H9 (cell line): ENCODE data around the gene HDAC3. TPM values are rescaled to one million over a fixed set of nuclear protein-coding genes. Genes with fewer than 3 reads are reported as not detected.

Experiments
- DNase-seq: peaks from one replicate; pipeline ENCODE4 v3.0.0-alpha.2; 2017
- H2AFZ ChIP-seq: one replicate; pipeline ENCODE4 v1.6.1; 2013; ENCODE audit warnings: mild to moderate bottlenecking, low read length, control low read depth, moderate library complexity
- H2AK5ac ChIP-seq: 2 replicates; pipeline ENCODE4 v1.6.1; 2013; ENCODE audit warnings: low read length, control low read depth, mixed read lengths; ENCODE audit not compliant: insufficient read length
- H2BK120ac ChIP-seq: one replicate; pipeline ENCODE4 v1.6.1; 2013; ENCODE audit warnings: low read depth, mild to moderate bottlenecking, low read length, control low read depth, inconsistent platforms; ENCODE audit not compliant: poor library complexity, severe bottlenecking
- H2BK12ac ChIP-seq: 2 replicates; pipeline ENCODE4 v1.6.1; 2013; ENCODE audit warnings: low read length, control low read depth, mixed read lengths, low read depth; ENCODE audit not compliant: insufficient read length
- H2BK15ac ChIP-seq: 2 replicates; pipeline ENCODE4 v1.6.1; 2013; ENCODE audit warnings: low read depth, low read length, control low read depth
- H2BK20ac ChIP-seq: one replicate; pipeline ENCODE4 v1.6.1; 2013; ENCODE audit warnings: low read depth, mild to moderate bottlenecking, low read length, control low read depth, inconsistent platforms; ENCODE audit not compliant: poor library complexity, severe bottlenecking
- H2BK5ac ChIP-seq: 2 replicates; pipeline ENCODE4 v1.6.1; 2013; ENCODE audit warnings: low read length, control low read depth, mixed read lengths; ENCODE audit not compliant: insufficient read length
- H3K14ac ChIP-seq: 2 replicates; pipeline ENCODE4 v1.6.1; 2013; ENCODE audit warnings: low read length, control low read depth; ENCODE audit not compliant: insufficient read depth
- H3K18ac ChIP-seq: 2 replicates; pipeline ENCODE4 v1.6.1; 2013; ENCODE audit warnings: low read depth, mild to moderate bottlenecking, mixed read lengths, low read length, control low read depth; ENCODE audit not compliant: insufficient read length
- H3K23ac ChIP-seq: 2 replicates; pipeline ENCODE4 v1.6.1; 2013; ENCODE audit warnings: low read length, control low read depth, mixed read lengths, low read depth; ENCODE audit not compliant: insufficient read length
- H3K23me2 ChIP-seq: 2 replicates; pipeline ENCODE4 v1.6.1; 2013; ENCODE audit warnings: low read depth, mild to moderate bottlenecking, mixed read lengths, low read length, control low read depth; ENCODE audit not compliant: insufficient read length, poor library complexity, severe bottlenecking
- H3K27ac ChIP-seq: 2 replicates; pipeline ENCODE4 v1.5.1; 2013; ENCODE audit warnings: low read length, control low read depth, mixed read lengths, low read depth; ENCODE audit not compliant: insufficient read length
- H3K27me3 ChIP-seq: 2 replicates; pipeline ENCODE4 v1.6.1; 2013; ENCODE audit warnings: low read length, control low read depth, inconsistent platforms; ENCODE audit not compliant: insufficient read depth
- H3K4ac ChIP-seq: 2 replicates; pipeline ENCODE4 v1.6.1; 2013; ENCODE audit warnings: low read depth, mild to moderate bottlenecking, control low read depth, inconsistent platforms, low read length, moderate library complexity
- H3K4me1 ChIP-seq: 2 replicates; pipeline ENCODE4 v1.6.1; 2013; ENCODE audit warnings: low read length, control low read depth, inconsistent platforms; ENCODE audit not compliant: insufficient read depth
- H3K4me2 ChIP-seq: 2 replicates; pipeline ENCODE4 v1.6.1; 2013; ENCODE audit warnings: low read length, control low read depth, mixed read lengths; ENCODE audit not compliant: insufficient read length, insufficient read depth
- H3K56ac ChIP-seq: 2 replicates; pipeline ENCODE4 v1.6.1; 2013; ENCODE audit warnings: low read depth, mild to moderate bottlenecking, mixed read lengths, low read length, control low read depth; ENCODE audit not compliant: insufficient read length
- H3K79me1 ChIP-seq: 2 replicates; pipeline ENCODE4 v1.6.1; 2013; ENCODE audit warnings: low read depth, mild to moderate bottlenecking, moderate library complexity, low read length, control low read depth, inconsistent platforms; ENCODE audit not compliant: insufficient read depth, poor library complexity, severe bottlenecking
- H3K79me2 ChIP-seq: 2 replicates; pipeline ENCODE4 v1.6.1; 2013; ENCODE audit warnings: low read length, control low read depth, inconsistent platforms; ENCODE audit not compliant: insufficient read depth
- H3K9ac ChIP-seq: 2 replicates; pipeline ENCODE4 v1.6.1; 2013; ENCODE audit warnings: low read length, control low read depth, mixed read lengths; ENCODE audit not compliant: insufficient read length; ENCODE audit errors: extremely low read depth
- H3K9me3 ChIP-seq: one replicate; pipeline ENCODE4 v1.6.1; 2013; ENCODE audit warnings: low read depth, low read length, inconsistent platforms; ENCODE audit not compliant: control insufficient read depth
- H3T11ph ChIP-seq: one replicate; pipeline ENCODE4 v1.6.1; 2013; ENCODE audit warnings: mild to moderate bottlenecking, low read length, control low read depth, inconsistent platforms
- H4K20me1 ChIP-seq: one replicate; pipeline ENCODE4 v1.6.1; 2013; ENCODE audit not compliant: control insufficient read depth, insufficient read length, insufficient read depth
- H4K5ac ChIP-seq: 2 replicates; pipeline ENCODE4 v1.6.1; 2013; ENCODE audit warnings: low read depth, mild to moderate bottlenecking, mixed read lengths, low read length, control low read depth; ENCODE audit not compliant: insufficient read length
- H4K8ac ChIP-seq: replicated peaks from 2 replicates; pipeline ENCODE4 v1.6.1; 2013; ENCODE audit warnings: low read length, control low read depth, mixed read lengths, low read depth; ENCODE audit not compliant: insufficient read length
- H4K91ac ChIP-seq: 2 replicates; pipeline ENCODE4 v1.6.1; 2013; ENCODE audit warnings: low read depth, mild to moderate bottlenecking, moderate library complexity, mixed read lengths, low read length, control low read depth; ENCODE audit not compliant: insufficient read length
- H3K27ac Mint-ChIP-seq, 3 experiments: 2 replicates in 2 of 3; 3 replicates in 1 of 3; pipeline ENCODE4 v1.8.0; 2020 to 2021; ENCODE audit warnings: mixed read lengths in 3 of 3, mild to moderate bottlenecking in 1 of 3, moderate library complexity in 1 of 3
- H3K27me3 Mint-ChIP-seq: 2 replicates; pipeline ENCODE4 v1.8.0; 2021; ENCODE audit warnings: low read depth, mild to moderate bottlenecking, moderate library complexity, mixed read lengths
- H3K36me3 Mint-ChIP-seq, 3 experiments: 2 replicates in 2 of 3; 3 replicates in 1 of 3; pipeline ENCODE4 v1.8.0; 2020 to 2021; ENCODE audit warnings: low read depth in 3 of 3, mixed read lengths in 3 of 3; ENCODE audit not compliant: insufficient read depth in 1 of 3
- H3K4me1 Mint-ChIP-seq, 2 experiments: 2 replicates each; pipeline ENCODE4 v1.8.0; 2020; ENCODE audit warnings: mixed read lengths in 2 of 2
- H3K4me3 Mint-ChIP-seq, 2 experiments: 2 replicates in 1 of 2; 3 replicates in 1 of 2; pipeline ENCODE4 v1.8.0; 2020 to 2021; ENCODE audit warnings: mild to moderate bottlenecking in 2 of 2, mixed read lengths in 2 of 2, moderate library complexity in 1 of 2
- H3K9me3 Mint-ChIP-seq, 2 experiments: 2 replicates in 1 of 2; 3 replicates in 1 of 2; pipeline ENCODE4 v1.8.0; 2020; ENCODE audit warnings: mild to moderate bottlenecking in 2 of 2, mixed read lengths in 2 of 2, moderate library complexity in 1 of 2
- WGBS: extraction: QIAGEN DNeasy Blood & Tissue Kit; methylation state at CpG from one replicate; pipeline ENCODE4 v1.1.7; 2013; ENCODE audit warnings: missing lambda C conversion rate, low lambda C conversion rate, mixed read lengths; ENCODE audit not compliant: insufficient read length; ENCODE audit errors: extremely low coverage; 5-methylcytosine and 5-hydroxymethylcytosine counted together
- total RNA-seq: library from RNA; stranded (reverse); gene quantifications from 2 replicates; pipeline ENCODE4 v1.2.1, GENCODE V29; 2021
- TF ChIP-seq, protein P1 (sequence below): fragments of 200-600 bp; sonication (generic); conservative IDR thresholded peaks from 3 replicates; pipeline ENCODE4 v1.8.0; 2021; ENCODE audit warnings: antibody characterized with exemption, mild to moderate bottlenecking

Gene HDAC3
- total RNA-seq, 1 experiment from 2014 or later: 98.3 TPM

DNA sequence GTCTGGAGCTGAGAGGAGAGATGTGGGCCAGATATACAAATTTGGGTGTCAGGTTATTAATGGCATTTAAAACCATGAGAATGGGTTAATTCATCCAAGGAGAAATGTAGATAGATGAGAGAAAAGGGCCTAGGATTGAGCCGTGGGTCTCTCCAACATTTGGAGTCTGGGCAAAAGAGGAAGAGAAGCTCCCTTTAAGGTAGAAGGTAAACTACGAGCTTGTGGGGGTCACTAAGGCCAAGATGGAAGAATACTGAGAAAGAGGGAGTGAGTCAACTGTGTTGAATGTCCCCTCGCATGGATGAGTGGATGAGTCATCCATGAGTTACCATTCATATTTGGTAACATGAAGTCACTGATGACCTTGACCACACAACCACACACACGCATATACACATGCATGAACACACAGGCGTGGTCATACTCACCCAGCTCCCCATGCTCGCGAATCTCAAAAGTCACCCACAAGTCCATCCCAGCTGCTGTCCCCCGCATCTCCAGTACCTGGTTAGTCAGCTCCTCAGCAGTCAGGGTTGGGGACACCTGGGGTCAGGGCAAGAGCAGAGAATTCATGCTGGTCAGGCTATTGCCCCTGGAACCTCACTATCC is 21.4 kb upstream of the HDAC3 start:
- no peak overlapping the region for H3K4me2 ChIP-seq
- no peak overlapping the region for H2AFZ ChIP-seq
- no peaks in the 10 kb centered on the region for H3K4me1 ChIP-seq
- H2BK12ac ChIP-seq: no peak overlapping the region
- TF ChIP-seq, protein P1, sequence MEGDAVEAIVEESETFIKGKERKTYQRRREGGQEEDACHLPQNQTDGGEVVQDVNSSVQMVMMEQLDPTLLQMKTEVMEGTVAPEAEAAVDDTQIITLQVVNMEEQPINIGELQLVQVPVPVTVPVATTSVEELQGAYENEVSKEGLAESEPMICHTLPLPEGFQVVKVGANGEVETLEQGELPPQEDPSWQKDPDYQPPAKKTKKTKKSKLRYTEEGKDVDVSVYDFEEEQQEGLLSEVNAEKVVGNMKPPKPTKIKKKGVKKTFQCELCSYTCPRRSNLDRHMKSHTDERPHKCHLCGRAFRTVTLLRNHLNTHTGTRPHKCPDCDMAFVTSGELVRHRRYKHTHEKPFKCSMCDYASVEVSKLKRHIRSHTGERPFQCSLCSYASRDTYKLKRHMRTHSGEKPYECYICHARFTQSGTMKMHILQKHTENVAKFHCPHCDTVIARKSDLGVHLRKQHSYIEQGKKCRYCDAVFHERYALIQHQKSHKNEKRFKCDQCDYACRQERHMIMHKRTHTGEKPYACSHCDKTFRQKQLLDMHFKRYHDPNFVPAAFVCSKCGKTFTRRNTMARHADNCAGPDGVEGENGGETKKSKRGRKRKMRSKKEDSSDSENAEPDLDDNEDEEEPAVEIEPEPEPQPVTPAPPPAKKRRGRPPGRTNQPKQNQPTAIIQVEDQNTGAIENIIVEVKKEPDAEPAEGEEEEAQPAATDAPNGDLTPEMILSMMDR: no peak
- H3T11ph ChIP-seq: no peak overlapping the region
- no peak overlapping the region for H3K23ac ChIP-seq
- no peak overlapping the region for H3K56ac ChIP-seq
- no peak overlapping the region for H3K14ac ChIP-seq
- H3K27me3 Mint-ChIP-seq: no peaks in the 10 kb centered on the region
- no peak overlapping the region for H3K4ac ChIP-seq
- H4K8ac ChIP-seq: no peak overlapping the region
- no peaks in the 10 kb centered on the region for H3K79me1 ChIP-seq
- H3K23me2 ChIP-seq: no peaks in the 10 kb centered on the region
- WGBS: no CpG with 5 or more reads among the region's 8 CpGs
- H3K18ac ChIP-seq: no peak overlapping the region
- no peak overlapping the region for H2BK120ac ChIP-seq
- H3K36me3 Mint-ChIP-seq: peaks cover 38 to 72% (median 48%) of the 10 kb centered on the region in 3 experiments
- DNase-seq: no peak
- no peak overlapping the region for H3K27ac ChIP-seq
- H3K9me3 ChIP-seq: no peaks in the 10 kb centered on the region
- H4K91ac ChIP-seq: no peak overlapping the region
- no peak overlapping the region for H2AK5ac ChIP-seq
- no peak overlapping the region for H2BK15ac ChIP-seq
- H4K20me1 ChIP-seq: no peaks in the 10 kb centered on the region
- H2BK20ac ChIP-seq: no peak overlapping the region
- no peaks in the 10 kb centered on the region for H3K4me1 Mint-ChIP-seq
- peak overlapping the region in 1 of 3 experiments; percentile 14; a peak in 1 of 7 replicates for H3K27ac Mint-ChIP-seq
- no peak overlapping the region for H2BK5ac ChIP-seq
- no peak overlapping the region for H3K4me3 Mint-ChIP-seq
- no peaks in the 10 kb centered on the region for H3K79me2 ChIP-seq
- H3K9ac ChIP-seq: no peak overlapping the region
- H3K9me3 Mint-ChIP-seq: no peaks in the 10 kb centered on the region; a peak in 1 of 5 replicates
- no peaks in the 10 kb centered on the region for H3K27me3 ChIP-seq
- no peak overlapping the region for H4K5ac ChIP-seq
